NCI-H2081 (cell line): Measurements from ENCODE around the gene ASB16.
A peak's percentile ranks its signal among the peaks of the same experiment; 100 is the strongest.
"Not testable (repeated sequence)": the region's sequence is repeated elsewhere in the genome, so short reads cannot be mapped to it uniquely, and the experiment has no call there.

Experiments used
- DNase-seq, 2 experiments: peaks; one replicate each; lab custom pipeline; 2025; lab: John Stamatoyannopoulos, UW

ASB16 gene

GRCh38 chr17:44147812-44148211, 22.7 kb upstream of the ASB16 start:
- DNase-seq, result no peak

- not testable (repeated sequence) for DNase-seq
Observed at GRCh38 chr17:44149066-44149465, 21.4 kb upstream of the ASB16 start.

- DNase-seq, result no peak
Observed at GRCh38 chr17:44149750-44150329, 20.7 kb upstream of the ASB16 start.

GRCh38 chr17:44152875-44153274, 17.6 kb upstream of the ASB16 start:
- no peak for DNase-seq

- no peak for DNase-seq
Observed at GRCh38 chr17:44155488-44155887, 15.0 kb upstream of the ASB16 start.

- no peak for DNase-seq
Observed at GRCh38 chr17:44159519-44160210, 10.8 kb upstream of the ASB16 start.

GRCh38 chr17:44164476-44164875, 6.0 kb upstream of the ASB16 start:
- DNase-seq, result no peak

GRCh38 chr17:44167181-44167861, 3.2 kb upstream of the ASB16 start:
- no peak for DNase-seq

GRCh38 chr17:44170135-44170498, 387 bp upstream of the ASB16 start:
- DNase-seq, result no peak

- DNase-seq, result no peak
Observed at GRCh38 chr17:44171931-44172455, 1.5 kb downstream of the ASB16 start.

- DNase-seq, result no peak
Observed at GRCh38 chr17:44174427-44174826, 3.9 kb downstream of the ASB16 start.

GRCh38 chr17:44176257-44176656, 5.8 kb downstream of the ASB16 start:
- DNase-seq, result no peak

GRCh38 chr17:44176671-44177501, 6.4 kb downstream of the ASB16 start:
- no peak for DNase-seq

GRCh38 chr17:44177640-44178039, 7.1 kb downstream of the ASB16 start:
- no peak for DNase-seq

- no peak for DNase-seq
Observed at GRCh38 chr17:44178133-44178532, 7.6 kb downstream of the ASB16 start.

- no peak for DNase-seq
Observed at GRCh38 chr17:44183024-44183423, 12.5 kb downstream of the ASB16 start.

- DNase-seq, result no peak
Observed at GRCh38 chr17:44184212-44184810, 13.8 kb downstream of the ASB16 start.

- peak; percentile 99 to 100 for DNase-seq
Observed at GRCh38 chr17:44186307-44187130, 16.0 kb downstream of the ASB16 start, which contains the start of gene TMUB2. TMUB2 (plus strand) TSS chr17:44186972; CDS start chr17:44187709, 737 bp downstream.

GRCh38 chr17:44187131-44187899, 16.8 kb downstream of the ASB16 start:
- DNase-seq, result no peak
